Parathyroid adenoma (tissue), 2 donors: Measurements from ENCODE around the gene MRPL4.

ENCODE experiments used
- H2AFZ ChIP-seq: fragments of 300-600 bp; sonication (generic); one replicate; pipeline ENCODE4 v1.7.0; 2017; ENCODE audit warnings: antibody characterized with exemption, mild to moderate bottlenecking
- H3K27ac ChIP-seq: fragments of 300-600 bp; sonication (generic); one replicate; pipeline ENCODE4 v1.7.0; 2017
- H3K27me3 ChIP-seq: fragments of 300-600 bp; sonication (generic); one replicate; pipeline ENCODE4 v1.7.0; 2017; ENCODE audit warnings: low read length; ENCODE audit not compliant: control insufficient read depth, insufficient read depth
- H3K36me3 ChIP-seq: fragments of 300-600 bp; sonication (generic); one replicate; pipeline ENCODE4 v1.7.0; 2017; ENCODE audit warnings: low read length; ENCODE audit not compliant: control insufficient read depth, insufficient read depth
- H3K4me1 ChIP-seq: fragments of 300-600 bp; sonication (generic); one replicate; pipeline ENCODE4 v1.7.0; 2017; ENCODE audit warnings: control low read depth
- H3K4me2 ChIP-seq: fragments of 300-600 bp; sonication (generic); one replicate; pipeline ENCODE4 v1.7.0; 2017; ENCODE audit warnings: low read length
- H3K4me3 ChIP-seq: fragments of 300-600 bp; sonication (generic); one replicate; pipeline ENCODE4 v1.7.0; 2017; ENCODE audit warnings: low read depth, low read length
- H3K79me2 ChIP-seq: fragments of 300-600 bp; sonication (generic); one replicate; pipeline ENCODE4 v1.7.0; 2017; ENCODE audit warnings: control low read depth
- H3K9ac ChIP-seq: fragments of 300-600 bp; sonication (generic); one replicate; pipeline ENCODE4 v1.7.0; 2017; ENCODE audit warnings: mild to moderate bottlenecking
- H3K9me3 ChIP-seq: fragments of 300-600 bp; sonication (generic); one replicate; pipeline ENCODE4 v1.7.0; 2017; ENCODE audit warnings: low read length; ENCODE audit not compliant: control insufficient read depth
- CTCF ChIP-seq: fragments of 300-600 bp; sonication (generic); IDR thresholded peaks from one replicate; pipeline ENCODE4 v1.7.0; 2017; ENCODE audit warnings: antibody characterized with exemption, mild to moderate bottlenecking
- donor health status: primary hyperparathyroidism.

MRPL4 gene

GRCh38 chr19:10223488-10224213 is 28.4 kb upstream of the MRPL4 start:
- Histone ChIP-seq H3K9ac (no peak overlapping the region), H3K4me1 (no peaks in the 10 kb centered on the region), H2AFZ (no peak overlapping the region), H3K4me2 (no peak overlapping the region), H3K4me3 (no peak overlapping the region), H3K9me3 (no peaks in the 10 kb centered on the region), H3K36me3 (no peaks in the 10 kb centered on the region), H3K27me3 (no peaks in the 10 kb centered on the region), H3K79me2 (no peaks in the 10 kb centered on the region), H3K27ac (no peak overlapping the region)
- no peak for TF ChIP-seq CTCF

GRCh38 chr19:10224337-10224736 is 27.7 kb upstream of the MRPL4 start:
- Histone ChIP-seq H3K79me2 (no peaks in the 10 kb centered on the region), H3K4me1 (no peaks in the 10 kb centered on the region), H3K36me3 (no peaks in the 10 kb centered on the region), H3K9me3 (no peaks in the 10 kb centered on the region), H3K27ac (no peak overlapping the region), H2AFZ (no peak overlapping the region), H3K4me3 (no peak overlapping the region), H3K27me3 (no peaks in the 10 kb centered on the region), H3K4me2 (no peak overlapping the region), H3K9ac (no peak overlapping the region)
- no peak for TF ChIP-seq CTCF

- no peak for TF ChIP-seq CTCF
- Histone ChIP-seq H3K4me2 (no peak overlapping the region), H3K27me3 (no peaks in the 10 kb centered on the region), H3K9me3 (no peaks in the 10 kb centered on the region), H3K27ac (peak overlapping the region; percentile 32), H2AFZ (no peak overlapping the region), H3K79me2 (no peaks in the 10 kb centered on the region), H3K4me1 (peaks cover 8% of the 10 kb centered on the region), H3K4me3 (no peak overlapping the region), H3K9ac (no peak overlapping the region), H3K36me3 (no peaks in the 10 kb centered on the region)
These were observed 26.0 kb upstream of the MRPL4 start for GRCh38 chr19:10226021-10226375.

GRCh38 chr19:10226376-10227025 is 25.5 kb upstream of the MRPL4 start:
- Histone ChIP-seq H3K4me1 (peaks cover 8% of the 10 kb centered on the region), H3K36me3 (no peaks in the 10 kb centered on the region), H3K9me3 (no peaks in the 10 kb centered on the region), H3K79me2 (no peaks in the 10 kb centered on the region), H3K9ac (no peak overlapping the region), H2AFZ (no peak overlapping the region), H3K4me2 (no peak overlapping the region), H3K4me3 (no peak overlapping the region), H3K27ac (peak overlapping the region; percentile 32), H3K27me3 (no peaks in the 10 kb centered on the region)
- no peak for TF ChIP-seq CTCF
